Hepatocyte (in vitro differentiated cells): ENCODE data around the gene SLC16A3. TPM values are rescaled to one million over a fixed set of nuclear protein-coding genes. Genes with fewer than 3 reads are reported as not detected.
A peak's percentile ranks its signal among the peaks of the same experiment; 100 is the strongest.

Experiments used
- DNase-seq: peaks from one replicate; pipeline ENCODE4 v3.0.0-alpha.2; 2016; ENCODE audit warnings: low spot score
- H2AFZ ChIP-seq: fragments of 200-600 bp; sonication (generic); 2 replicates; pipeline ENCODE4 v1.6.0; 2016; ENCODE audit warnings: antibody characterized with exemption, mild to moderate bottlenecking
- H3K27ac ChIP-seq: fragments of 200-600 bp; sonication (generic); 2 replicates; pipeline ENCODE4 v1.5.1; 2016; ENCODE audit warnings: mild to moderate bottlenecking
- H3K27me3 ChIP-seq: fragments of 200-600 bp; sonication (generic); 2 replicates; pipeline ENCODE4 v1.6.1; 2016
- H3K36me3 ChIP-seq: fragments of 200-600 bp; sonication (generic); replicated peaks from 2 replicates; pipeline ENCODE4 v1.5.1; 2016; ENCODE audit warnings: low read depth; ENCODE audit not compliant: insufficient read depth
- H3K4me1 ChIP-seq: fragments of 200-600 bp; sonication (generic); 2 replicates; pipeline ENCODE4 v1.5.1; 2016; ENCODE audit warnings: mild to moderate bottlenecking, moderate library complexity; ENCODE audit not compliant: insufficient read depth
- H3K4me2 ChIP-seq: fragments of 200-600 bp; sonication (generic); 2 replicates; pipeline ENCODE4 v1.6.0; 2016
- H3K4me3 ChIP-seq: fragments of 200-600 bp; sonication (generic); 2 replicates; pipeline ENCODE4 v1.5.1; 2016; ENCODE audit warnings: mild to moderate bottlenecking
- H3K79me2 ChIP-seq: fragments of 200-600 bp; sonication (generic); 2 replicates; pipeline ENCODE4 v1.6.0; 2017; ENCODE audit warnings: mild to moderate bottlenecking
- H3K9me2 ChIP-seq: fragments of 200-600 bp; sonication (generic); replicated peaks from 2 replicates; pipeline ENCODE4 v1.6.0; 2017; ENCODE audit warnings: mild to moderate bottlenecking; ENCODE audit not compliant: insufficient read depth
- H3K9me3 ChIP-seq: fragments of 200-600 bp; sonication (generic); 2 replicates; pipeline ENCODE4 v1.5.1; 2016; ENCODE audit warnings: low read depth, mild to moderate bottlenecking
- H4K20me1 ChIP-seq: fragments of 200-600 bp; sonication (generic); 2 replicates; pipeline ENCODE4 v1.6.0; 2016; ENCODE audit warnings: mild to moderate bottlenecking; ENCODE audit not compliant: insufficient read depth, poor library complexity, severe bottlenecking
- EZH2 ChIP-seq: fragments of 200-600 bp; sonication (generic); IDR thresholded peaks from 2 replicates; pipeline ENCODE4 v1.6.1; 2016; ENCODE audit warnings: antibody characterized with exemption, mild to moderate bottlenecking, borderline replicate concordance
- EZH2phosphoT487 ChIP-seq: fragments of 200-600 bp; sonication (generic); IDR thresholded peaks from one replicate; pipeline ENCODE4 v1.6.1; 2018; ENCODE audit warnings: antibody characterized with exemption, mild to moderate bottlenecking, low read depth, moderate library complexity; ENCODE audit not compliant: unreplicated experiment, severe bottlenecking
- whole genome bisulfite sequencing: methylation state at CpG from one replicate; pipeline ENCODE4 v1.1.6; 2016; ENCODE audit warnings: low lambda C conversion rate; ENCODE audit errors: missing lambda C conversion rate; 5-methylcytosine and 5-hydroxymethylcytosine counted together
- polyA plus RNA-seq: library from polyadenylated mRNA; unstranded; fragments of >200 nt; fragmentation: Nextera tagmentation; extraction: Ambion mirVana; gene quantifications from 2 replicates; pipeline ENCODE4 v1.2.1, GENCODE V29; 2016
- total RNA-seq: library from RNA; depleted of rRNA; stranded (reverse); fragments of >200 nt; gene quantifications from 2 replicates; pipeline ENCODE4 v1.2.3, GENCODE V29; 2014
- TF ChIP-seq, protein P1 (sequence below): fragments of 200-600 bp; sonication (generic); IDR thresholded peaks from 2 replicates; pipeline ENCODE4 v1.5.1; 2016; ENCODE audit warnings: antibody characterized with exemption, mild to moderate bottlenecking; ENCODE audit not compliant: poor library complexity

The SLC16A3 gene
- total and polyA plus RNA-seq, 2 experiments from 2014 or later, result 125 to 290 TPM

DNA sequence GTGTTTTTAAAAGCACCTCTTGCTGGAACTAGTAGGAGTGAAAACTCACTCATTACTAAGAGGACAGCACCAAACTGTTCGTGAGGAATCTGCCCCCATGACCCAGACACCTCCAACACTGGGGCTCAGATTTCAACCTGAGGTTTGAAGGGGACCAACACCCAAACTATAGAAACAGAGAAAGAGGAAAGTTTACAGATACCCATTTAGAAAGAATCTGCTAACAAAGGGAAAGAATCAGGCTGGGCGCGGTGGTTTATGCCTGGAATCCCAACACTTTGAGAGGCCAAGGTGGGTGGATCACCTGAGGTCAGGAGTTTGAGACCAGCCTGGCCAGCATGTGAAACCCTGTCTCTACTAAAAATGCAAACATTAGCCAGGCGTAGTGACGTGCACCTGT lies 48.1 kb downstream of the SLC16A3 start:
- peaks cover 20% of the 10 kb centered on the region for H3K4me1 ChIP-seq
- H3K4me3 ChIP-seq, result no peak overlapping the region
- H3K79me2 ChIP-seq, result peaks cover 22% of the 10 kb centered on the region
- 74% methylated on average over 5 of the region's 5 CpGs for WGBS
- H3K27me3 ChIP-seq, result no peaks in the 10 kb centered on the region
- peaks cover 7% of the 10 kb centered on the region for H4K20me1 ChIP-seq
- no peak overlapping the region for H2AFZ ChIP-seq
- TF ChIP-seq, protein P1, sequence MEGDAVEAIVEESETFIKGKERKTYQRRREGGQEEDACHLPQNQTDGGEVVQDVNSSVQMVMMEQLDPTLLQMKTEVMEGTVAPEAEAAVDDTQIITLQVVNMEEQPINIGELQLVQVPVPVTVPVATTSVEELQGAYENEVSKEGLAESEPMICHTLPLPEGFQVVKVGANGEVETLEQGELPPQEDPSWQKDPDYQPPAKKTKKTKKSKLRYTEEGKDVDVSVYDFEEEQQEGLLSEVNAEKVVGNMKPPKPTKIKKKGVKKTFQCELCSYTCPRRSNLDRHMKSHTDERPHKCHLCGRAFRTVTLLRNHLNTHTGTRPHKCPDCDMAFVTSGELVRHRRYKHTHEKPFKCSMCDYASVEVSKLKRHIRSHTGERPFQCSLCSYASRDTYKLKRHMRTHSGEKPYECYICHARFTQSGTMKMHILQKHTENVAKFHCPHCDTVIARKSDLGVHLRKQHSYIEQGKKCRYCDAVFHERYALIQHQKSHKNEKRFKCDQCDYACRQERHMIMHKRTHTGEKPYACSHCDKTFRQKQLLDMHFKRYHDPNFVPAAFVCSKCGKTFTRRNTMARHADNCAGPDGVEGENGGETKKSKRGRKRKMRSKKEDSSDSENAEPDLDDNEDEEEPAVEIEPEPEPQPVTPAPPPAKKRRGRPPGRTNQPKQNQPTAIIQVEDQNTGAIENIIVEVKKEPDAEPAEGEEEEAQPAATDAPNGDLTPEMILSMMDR, result no peak
- no peak for TF ChIP-seq EZH2
- TF ChIP-seq EZH2phosphoT487, result no peak
- no peaks in the 10 kb centered on the region for H3K9me2 ChIP-seq
- no peak for DNase-seq
- no peak overlapping the region for H3K4me2 ChIP-seq
- H3K36me3 ChIP-seq, result no peaks in the 10 kb centered on the region
- H3K9me3 ChIP-seq, result no peaks in the 10 kb centered on the region
- H3K27ac ChIP-seq, result no peak overlapping the region

DNA sequence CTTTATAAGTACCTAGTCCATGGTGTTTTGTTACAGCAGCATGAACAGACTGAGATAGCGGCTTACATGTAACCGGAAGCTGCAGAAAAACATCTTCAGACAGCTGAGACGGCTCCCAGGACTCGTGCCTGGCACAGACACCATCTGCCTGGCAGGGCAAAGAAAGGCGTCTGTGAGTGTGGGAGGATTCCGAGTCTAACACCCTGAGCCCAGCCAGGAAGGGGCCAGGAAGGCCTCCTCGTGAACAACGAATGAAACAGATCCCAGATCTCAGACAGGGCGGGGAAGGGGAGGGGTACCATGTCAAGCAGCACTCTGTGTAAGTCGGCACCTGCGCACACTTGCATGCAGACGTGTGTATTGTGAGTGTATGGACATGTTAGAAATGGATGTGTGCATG lies 49.0 kb downstream of the SLC16A3 start:
- no peaks in the 10 kb centered on the region for H4K20me1 ChIP-seq
- no peaks in the 10 kb centered on the region for H3K36me3 ChIP-seq
- no peak overlapping the region for H2AFZ ChIP-seq
- no peaks in the 10 kb centered on the region for H3K27me3 ChIP-seq
- DNase-seq, result no peak
- no peaks in the 10 kb centered on the region for H3K9me3 ChIP-seq
- H3K9me2 ChIP-seq, result no peaks in the 10 kb centered on the region
- H3K79me2 ChIP-seq, result peaks cover 14% of the 10 kb centered on the region
- WGBS, result 81% methylated on average over 12 of the region's 12 CpGs
- peaks cover 17% of the 10 kb centered on the region for H3K4me1 ChIP-seq
- no peak overlapping the region for H3K4me2 ChIP-seq
- TF ChIP-seq EZH2, result no peak
- H3K27ac ChIP-seq, result no peak overlapping the region
- no peak overlapping the region for H3K4me3 ChIP-seq

DNA sequence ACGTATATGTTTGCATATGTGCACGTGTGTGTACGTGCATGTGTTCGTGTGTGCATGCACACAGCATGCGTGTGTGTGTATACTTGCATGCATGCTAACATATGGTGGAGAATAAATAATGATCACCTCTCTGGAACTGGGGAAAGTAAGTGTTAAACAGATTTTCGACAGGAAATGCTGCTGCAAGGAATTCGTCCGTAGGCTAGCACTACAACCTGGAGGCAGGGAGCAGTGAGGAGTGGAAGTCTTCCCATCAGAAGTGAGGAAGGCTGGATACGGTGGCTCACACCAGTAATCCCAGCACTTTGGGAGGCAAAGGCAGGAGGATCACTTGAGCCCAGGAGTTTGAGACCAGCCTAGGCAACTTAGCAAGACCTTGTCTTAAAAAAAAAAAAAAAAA lies 49.5 kb downstream of the SLC16A3 start:
- no peaks in the 10 kb centered on the region for H4K20me1 ChIP-seq
- 80% methylated on average over 9 of the region's 9 CpGs for WGBS
- peaks cover 10% of the 10 kb centered on the region for H3K79me2 ChIP-seq
- H3K4me1 ChIP-seq, result peaks cover 21% of the 10 kb centered on the region
- TF ChIP-seq EZH2phosphoT487 (no peak), EZH2 (no peak)
- TF ChIP-seq, protein P1, result no peak
- no peaks in the 10 kb centered on the region for H3K27me3 ChIP-seq
- H3K9me3 ChIP-seq, result no peaks in the 10 kb centered on the region
- H3K4me3 ChIP-seq, result no peak overlapping the region
- H3K27ac ChIP-seq, result no peak overlapping the region
- H2AFZ ChIP-seq, result no peak overlapping the region
- H3K4me2 ChIP-seq, result no peak overlapping the region
- no peaks in the 10 kb centered on the region for H3K9me2 ChIP-seq
- H3K36me3 ChIP-seq, result no peaks in the 10 kb centered on the region
- no peak for DNase-seq

DNA sequence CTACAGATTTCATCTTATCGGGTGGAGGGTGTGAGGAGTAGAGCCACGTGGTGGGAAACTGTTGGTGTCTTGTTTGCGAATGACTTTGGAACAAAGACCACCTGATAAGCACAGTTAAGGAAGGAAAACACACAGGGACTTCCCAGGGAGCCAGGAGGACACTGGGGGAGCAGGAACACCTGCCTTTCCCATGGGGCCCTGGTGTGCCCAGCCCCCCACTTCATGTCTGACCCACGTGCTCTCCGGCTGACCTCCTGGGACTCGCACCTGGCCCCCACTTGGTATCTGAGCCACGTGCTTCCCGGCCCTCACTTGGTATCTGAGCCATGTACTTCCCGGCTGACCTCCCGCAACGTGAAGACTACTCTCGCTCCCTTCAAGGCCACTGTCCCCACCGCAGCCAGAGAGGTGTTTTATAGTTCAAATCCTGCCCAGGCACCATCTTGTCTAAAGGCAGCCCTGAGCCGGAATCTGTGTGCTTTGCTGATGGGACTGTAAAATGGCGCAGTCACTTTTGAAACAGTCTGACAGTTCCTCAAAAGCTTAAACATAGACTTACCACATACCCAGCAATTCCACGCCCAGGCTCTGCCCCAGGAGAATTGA lies 50.0 kb downstream of the SLC16A3 start:
- Histone ChIP-seq H3K4me1 (peaks cover 19% of the 10 kb centered on the region), H3K4me3 (no peak overlapping the region), H2AFZ (no peak overlapping the region), H3K27ac (peak overlapping the region; percentile 51), H3K79me2 (peaks cover 9% of the 10 kb centered on the region), H3K9me2 (no peaks in the 10 kb centered on the region), H4K20me1 (no peaks in the 10 kb centered on the region), H3K9me3 (no peaks in the 10 kb centered on the region), H3K4me2 (no peak overlapping the region), H3K27me3 (no peaks in the 10 kb centered on the region), H3K36me3 (no peaks in the 10 kb centered on the region)
- WGBS, result 67% methylated on average over 16 of the region's 16 CpGs
- DNase-seq, result no peak
- TF ChIP-seq EZH2phosphoT487 (no peak), EZH2 (no peak)
- TF ChIP-seq, protein P1, result no peak
